Measurements from ENCODE around the gene VAV3. TPM values are rescaled to one million over a fixed set of nuclear protein-coding genes. Genes with fewer than 3 reads are reported as not detected.

VAV3 gene
- total and polyA plus RNA-seq, 2 of the 8 experiments (the other 6 are each of a cell fraction or from before 2014, with no cell fraction given): 2.9 to 7.9 TPM

- TF ChIP-seq CHD7 (IDR thresholded peaks at IDR 0.05; ENCODE audit: insufficient replicate concordance, low read length): no peak
- no peak for TF ChIP-seq MAFK (IDR thresholded peaks at IDR 0.05; ENCODE audit: low read depth, low read length)
Measured at GRCh38 chr1:108010581-108010980, 45.6 kb upstream of the VAV3 start (continued).
